ENCODE data around the gene SCNM1.

The SCNM1 gene, protein sequence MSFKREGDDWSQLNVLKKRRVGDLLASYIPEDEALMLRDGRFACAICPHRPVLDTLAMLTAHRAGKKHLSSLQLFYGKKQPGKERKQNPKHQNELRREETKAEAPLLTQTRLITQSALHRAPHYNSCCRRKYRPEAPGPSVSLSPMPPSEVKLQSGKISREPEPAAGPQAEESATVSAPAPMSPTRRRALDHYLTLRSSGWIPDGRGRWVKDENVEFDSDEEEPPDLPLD

GRCh38 chr1:151165738-151166504 lies at the start of gene SCNM1, which contains the start of gene LYSMD1:
SCNM1 (plus strand) TSS chr1:151166144; CDS start chr1:151166153, 9 bp downstream.
LYSMD1 (minus strand) TSS chr1:151165902; CDS start chr1:151165258, 644 bp downstream.
- DNase-seq, result peak; percentile 94

- no peak for DNase-seq
These were observed 41.1 kb upstream of the SCNM1 start for GRCh38 chr1:151124763-151125403.

- DNase-seq, result no peak
These were observed 37.1 kb upstream of the SCNM1 start for GRCh38 chr1:151128800-151129199.

DNA sequence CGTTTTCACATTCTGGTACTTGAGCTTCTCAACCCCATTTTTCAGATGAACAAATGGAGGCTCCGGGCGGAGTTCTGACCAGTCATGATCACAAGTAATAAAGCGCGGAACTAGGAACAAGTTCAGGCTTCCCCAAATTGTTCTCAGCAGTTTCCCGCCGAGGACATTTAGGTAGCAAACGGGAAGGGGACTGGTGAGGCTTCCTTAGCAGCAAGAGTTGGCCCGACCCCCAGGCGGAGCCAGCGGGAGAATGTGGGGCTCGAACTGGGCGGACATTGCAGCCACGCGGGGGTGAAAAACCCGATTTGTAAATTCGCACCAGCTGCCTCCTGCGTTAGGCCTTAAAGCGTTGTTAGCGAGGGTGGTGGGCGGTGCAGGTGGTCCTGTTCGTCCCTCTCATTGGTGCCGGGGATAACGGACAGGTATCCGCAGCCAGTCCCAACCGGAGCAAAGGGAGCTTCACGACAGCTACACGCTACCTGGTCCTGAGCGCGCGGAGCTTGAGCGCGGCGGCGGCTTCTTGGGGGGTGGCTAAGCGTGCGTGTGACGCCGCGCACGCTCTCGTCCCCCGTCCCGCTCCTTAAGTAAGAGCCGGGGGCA lies 34.9 kb upstream of the SCNM1 start:
- peak; percentile 88 for DNase-seq

GRCh38 chr1:151131701-151132334 lies 34.1 kb upstream of the SCNM1 start:
- DNase-seq, result no peak

GRCh38 chr1:151132335-151133017 lies 33.5 kb upstream of the SCNM1 start:
- DNase-seq, result no peak

- DNase-seq, result no peak
These were observed 32.7 kb upstream of the SCNM1 start for GRCh38 chr1:151133018-151133806.

- DNase-seq, result no peak
These were observed 31.5 kb upstream of the SCNM1 start for GRCh38 chr1:151134396-151134795.

- DNase-seq, result no peak
These were observed 31.0 kb upstream of the SCNM1 start for GRCh38 chr1:151134991-151135390.

DNA sequence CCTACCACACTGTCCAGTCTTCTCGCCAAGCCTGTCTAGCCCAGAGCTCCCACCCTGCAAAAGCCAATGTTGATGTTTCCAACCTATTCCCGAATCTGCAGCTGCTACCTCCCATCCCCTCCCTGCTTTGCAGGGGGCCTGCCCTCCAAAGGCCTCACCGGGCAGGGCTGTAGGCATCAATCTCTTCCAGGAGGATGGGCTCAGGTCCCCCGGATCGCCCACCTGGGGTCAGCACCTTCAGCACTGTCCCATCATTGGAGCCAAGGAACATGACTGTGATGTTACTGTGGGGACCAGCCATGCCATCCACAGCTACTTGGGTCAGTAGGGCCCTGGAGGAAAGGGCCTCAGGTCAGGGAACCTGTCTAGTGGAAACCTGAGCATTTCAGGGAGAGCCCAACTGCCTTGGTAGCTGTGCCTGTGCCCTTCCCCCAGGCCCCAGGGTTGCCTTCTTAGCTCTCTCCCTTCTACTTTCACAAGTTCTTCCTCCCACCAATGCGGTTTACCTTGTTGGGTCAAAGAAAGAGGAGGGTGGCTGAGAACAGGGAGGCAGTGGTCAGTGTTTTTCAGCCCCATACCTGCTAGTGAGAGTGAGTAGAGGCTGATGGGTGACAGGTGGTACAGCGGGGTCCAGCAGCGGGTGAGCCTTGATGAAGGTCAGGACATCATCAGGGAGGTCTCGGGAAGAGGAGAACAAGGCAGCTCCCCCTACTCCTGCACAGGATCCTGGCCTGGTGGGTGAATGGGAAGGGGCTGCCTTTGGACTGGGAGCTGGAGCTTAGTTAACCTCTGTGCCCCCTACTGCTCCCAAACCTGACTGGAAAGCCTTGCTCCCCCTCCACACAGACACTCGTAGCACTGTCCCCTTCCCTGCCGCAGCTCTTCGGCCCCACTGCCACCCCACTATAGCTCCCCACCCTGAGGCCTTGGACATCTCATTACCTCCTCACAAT lies 30.2 kb upstream of the SCNM1 start:
- no peak for DNase-seq

- DNase-seq, result no peak
These were observed 28.2 kb upstream of the SCNM1 start for GRCh38 chr1:151137789-151138188.

- DNase-seq, result no peak
These were observed 23.4 kb upstream of the SCNM1 start for GRCh38 chr1:151142411-151143056.

DNA sequence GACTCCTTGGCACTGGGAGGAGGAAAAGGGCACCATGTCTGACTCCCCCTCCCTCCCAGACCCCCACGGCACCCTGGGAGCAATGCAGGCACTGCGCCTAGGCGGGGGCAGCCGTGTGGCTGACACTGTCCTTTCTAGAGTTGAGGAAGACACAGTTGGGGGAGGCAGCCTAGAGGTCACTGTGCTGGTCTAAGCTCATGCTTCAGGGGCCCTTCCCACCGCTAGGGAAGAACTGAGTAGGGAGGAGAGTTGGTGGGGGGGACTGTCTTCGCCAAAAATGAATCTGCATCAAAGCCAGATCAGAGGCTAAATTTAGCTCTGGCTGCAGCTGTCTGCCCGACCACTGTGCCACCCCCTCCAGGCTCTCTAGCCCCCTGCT lies 22.9 kb upstream of the SCNM1 start:
- no peak for DNase-seq

DNA sequence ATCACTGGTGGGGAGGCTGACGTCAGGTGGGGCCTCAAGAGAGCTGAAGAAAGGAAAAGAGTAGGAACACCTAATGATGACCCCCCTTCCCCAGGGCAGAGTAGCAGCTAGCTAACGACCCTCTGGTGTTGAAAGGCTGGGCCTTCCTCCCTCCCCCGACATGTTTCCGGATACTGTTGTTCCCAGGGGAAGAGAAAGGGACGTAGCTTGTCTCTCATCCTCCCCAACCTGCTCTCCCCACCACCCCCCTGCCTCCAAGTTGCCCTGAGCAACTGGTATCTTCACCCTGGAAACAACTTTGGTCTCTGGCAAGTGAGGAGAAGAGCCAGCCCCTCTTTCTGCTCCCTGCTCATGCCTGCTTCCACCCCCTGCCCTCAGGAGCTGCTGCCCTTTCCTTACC lies 22.0 kb upstream of the SCNM1 start:
- no peak for DNase-seq

- DNase-seq, result no peak
These were observed 21.3 kb upstream of the SCNM1 start for GRCh38 chr1:151144474-151145303.

GRCh38 chr1:151145304-151146071 lies 20.5 kb upstream of the SCNM1 start:
- no peak for DNase-seq

GRCh38 chr1:151146072-151146411 lies 19.9 kb upstream of the SCNM1 start:
- no peak for DNase-seq
